UCSD-AML1 (cell line): Measurements from ENCODE around the gene ZNF423.

ENCODE experiments used
- DNase-seq: peaks from one replicate; lab custom pipeline; 2025; ENCODE audit not compliant: unreplicated experiment; lab: John Stamatoyannopoulos, UW

ZNF423 gene

DNA sequence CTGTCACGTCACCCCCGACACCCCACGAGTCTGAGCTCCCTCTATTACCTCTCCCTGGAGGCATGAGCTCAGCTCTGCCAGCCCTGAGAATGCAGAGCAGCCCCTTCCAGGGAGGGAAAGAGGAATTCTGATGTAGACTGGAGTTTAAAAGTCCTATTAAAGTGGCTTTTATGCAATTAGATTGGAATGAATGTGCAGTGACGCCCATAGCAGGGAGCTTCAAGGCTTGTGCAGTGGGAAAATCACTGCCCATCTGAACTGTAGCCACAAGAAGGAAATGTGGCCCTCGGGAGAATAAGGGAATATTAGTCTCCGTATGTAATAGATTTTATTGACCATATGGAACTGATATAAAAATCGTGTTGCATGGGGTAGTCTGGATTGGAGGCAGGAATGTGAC is 66.9 kb downstream of the ZNF423 start:
- no peak for DNase-seq

DNA sequence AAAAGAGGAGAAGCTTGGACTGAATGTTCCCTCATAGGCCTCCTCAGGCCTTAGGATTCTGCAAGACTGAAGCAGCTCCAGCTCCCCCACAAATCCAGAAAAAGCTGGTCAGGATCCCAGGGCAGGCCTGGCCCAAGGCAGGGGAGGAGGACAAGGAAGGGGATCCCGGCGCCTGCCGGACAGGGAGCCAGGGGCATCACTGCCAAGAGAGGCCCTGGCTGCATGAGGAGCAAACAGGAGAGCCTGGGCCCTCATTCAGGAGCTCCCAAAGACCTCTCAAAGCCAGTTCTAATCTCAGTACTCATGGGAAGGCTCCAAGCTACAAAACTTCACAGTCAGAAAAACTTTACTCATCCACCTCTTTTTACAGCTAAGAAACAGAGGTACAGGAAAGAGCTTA is 67.3 kb downstream of the ZNF423 start:
- no peak for DNase-seq

GRCh38 chr16:49786926-49787557 is 68.9 kb downstream of the ZNF423 start:
- DNase-seq, result no peak

- DNase-seq, result no peak
Observed at GRCh38 chr16:49785970-49786369, 69.9 kb downstream of the ZNF423 start.

DNA sequence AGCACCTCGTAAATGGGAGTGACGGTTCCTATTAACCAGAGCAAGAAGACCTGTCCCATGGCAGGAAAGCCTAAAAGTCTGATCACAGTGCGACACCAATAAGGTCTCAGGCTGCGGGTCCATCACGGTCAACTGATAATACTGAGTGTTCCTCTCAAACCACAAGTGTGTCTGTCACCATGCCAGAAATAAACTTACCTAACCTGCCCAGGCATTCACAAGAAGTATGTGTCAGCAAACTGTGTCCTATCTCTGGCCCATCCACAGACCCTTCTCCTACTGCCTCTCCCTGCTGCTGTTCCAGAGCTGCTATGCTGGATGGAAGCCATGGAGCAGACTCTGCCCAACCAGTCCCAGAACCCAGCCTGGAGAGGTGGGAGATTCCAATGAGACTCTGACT is 73.5 kb downstream of the ZNF423 start:
- DNase-seq, result no peak

GRCh38 chr16:49781401-49781800 is 74.5 kb downstream of the ZNF423 start:
- DNase-seq, result no peak

DNA sequence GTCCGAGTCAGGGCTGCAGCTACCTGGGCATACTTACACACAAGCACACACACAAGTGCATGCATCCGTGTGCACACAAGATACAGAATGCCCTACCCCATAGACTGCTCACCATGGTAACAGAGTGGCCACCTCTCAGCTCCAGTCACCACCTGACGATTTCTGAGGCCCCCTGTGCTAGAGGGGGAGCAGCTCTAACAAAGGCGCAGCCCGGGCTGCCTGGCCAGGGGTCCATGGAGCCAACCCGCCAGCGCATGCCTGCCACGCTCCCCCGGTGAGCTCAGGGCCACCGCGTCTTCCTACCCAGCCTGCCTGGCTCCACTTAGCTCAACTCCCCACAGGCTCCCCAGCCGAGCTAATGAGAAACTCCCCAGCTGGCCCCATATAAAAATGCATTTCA is 75.5 kb downstream of the ZNF423 start:
- no peak for DNase-seq

GRCh38 chr16:49779979-49780378 is 75.9 kb downstream of the ZNF423 start:
- DNase-seq, result no peak

DNA sequence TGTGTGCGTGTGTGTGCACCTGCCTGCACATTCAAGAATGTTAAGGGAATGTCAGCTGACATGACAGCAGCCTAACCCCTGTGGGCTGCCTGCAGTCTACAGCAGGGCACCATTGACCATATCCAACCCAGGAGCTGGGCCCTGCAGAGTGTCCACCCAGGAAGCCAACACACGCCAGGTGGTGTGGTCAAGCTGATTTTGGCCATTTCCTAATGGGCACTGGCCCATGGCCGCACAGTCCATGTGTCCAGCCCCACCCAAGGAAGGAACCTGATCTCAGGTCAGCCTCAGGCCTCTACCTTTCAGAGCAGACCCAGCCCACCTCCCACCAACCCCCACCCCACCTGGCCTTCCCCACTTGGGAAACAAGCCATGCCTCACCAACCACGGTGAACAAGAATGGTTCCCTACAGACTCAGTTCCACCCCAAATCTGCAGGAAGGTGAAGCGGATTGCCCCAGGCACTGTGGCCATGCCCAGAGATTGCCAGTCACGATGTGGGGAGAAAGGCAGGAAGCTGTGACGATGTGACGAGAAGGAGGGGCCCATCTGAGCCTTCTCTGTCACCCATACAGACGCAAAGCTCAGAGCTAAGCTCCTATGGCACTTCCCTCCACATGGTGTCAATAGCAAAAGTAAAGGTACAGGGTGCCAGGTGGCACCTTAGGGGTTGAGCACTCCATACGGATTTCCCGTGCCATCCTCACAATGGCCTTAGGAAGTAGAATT is 77.5 kb downstream of the ZNF423 start:
- DNase-seq, result no peak

DNA sequence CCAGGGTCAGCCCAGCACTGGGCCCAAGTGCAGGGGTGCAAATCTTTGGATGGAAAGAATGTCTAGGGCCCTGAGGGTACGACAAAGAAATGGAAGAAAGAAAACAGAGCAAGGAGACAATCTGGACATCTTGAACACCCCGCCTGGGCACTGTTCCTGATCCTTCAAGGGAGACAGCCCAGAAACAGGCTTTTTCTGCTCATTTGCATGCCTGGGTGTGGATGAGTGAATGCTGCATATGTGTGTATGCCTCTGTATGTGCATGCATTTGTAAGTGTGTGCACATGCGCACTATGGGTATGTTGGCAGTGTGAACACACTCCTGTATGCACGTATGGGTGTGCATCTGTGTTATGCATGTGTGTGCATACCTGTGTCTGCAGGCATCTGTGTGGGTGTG is 79.2 kb downstream of the ZNF423 start:
- no peak for DNase-seq

- no peak for DNase-seq
Observed at GRCh38 chr16:49776085-49776595, 79.8 kb downstream of the ZNF423 start.

DNA sequence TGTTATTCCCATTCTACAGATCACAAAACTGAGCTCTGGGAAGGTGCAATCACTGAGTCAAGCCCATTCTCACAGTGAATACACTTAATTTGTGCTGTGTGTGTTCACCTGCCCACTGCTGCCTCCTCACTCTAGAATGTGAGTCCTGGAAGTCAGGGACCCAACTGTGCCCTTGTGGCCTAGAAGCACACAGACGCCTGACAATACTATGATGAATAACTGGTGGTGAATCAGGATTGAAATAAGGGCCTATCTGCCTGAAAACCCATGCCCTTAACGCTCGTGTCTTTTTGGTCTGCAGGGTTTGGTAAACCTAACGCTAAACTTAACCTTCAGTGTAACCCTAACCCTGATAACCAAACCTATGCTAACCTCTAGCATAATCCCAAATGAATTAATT is 80.3 kb downstream of the ZNF423 start:
- no peak for DNase-seq

- no peak for DNase-seq
Observed at GRCh38 chr16:49775018-49775417, 80.9 kb downstream of the ZNF423 start.

- no peak for DNase-seq
Observed at GRCh38 chr16:49773534-49774475, 82.1 kb downstream of the ZNF423 start.

GRCh38 chr16:49767998-49768397 is 87.9 kb downstream of the ZNF423 start:
- no peak for DNase-seq

- no peak for DNase-seq
Observed at GRCh38 chr16:49767414-49767813, 88.5 kb downstream of the ZNF423 start.

- no peak for DNase-seq
Observed at GRCh38 chr16:49766225-49766624, 89.7 kb downstream of the ZNF423 start.

DNA sequence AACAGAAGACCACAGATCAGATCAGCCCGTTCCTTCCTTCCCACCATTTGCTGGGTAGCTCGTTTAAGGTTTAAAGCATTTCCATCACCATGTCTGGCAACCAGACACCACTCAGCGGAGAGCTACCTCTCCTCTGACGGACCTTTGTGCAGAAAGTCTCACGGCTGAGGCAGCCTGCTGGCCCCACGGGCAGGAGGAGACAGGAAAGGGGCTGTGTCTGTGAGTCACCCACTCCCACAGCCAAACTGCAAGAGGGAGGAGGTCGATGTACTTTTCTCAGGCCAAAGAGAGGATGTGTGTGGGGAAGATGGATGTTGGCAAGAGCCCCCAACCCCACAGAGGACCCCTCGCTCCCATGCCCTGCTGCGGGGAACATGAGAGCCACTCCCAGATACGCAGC is 92.1 kb downstream of the ZNF423 start:
- no peak for DNase-seq

DNA sequence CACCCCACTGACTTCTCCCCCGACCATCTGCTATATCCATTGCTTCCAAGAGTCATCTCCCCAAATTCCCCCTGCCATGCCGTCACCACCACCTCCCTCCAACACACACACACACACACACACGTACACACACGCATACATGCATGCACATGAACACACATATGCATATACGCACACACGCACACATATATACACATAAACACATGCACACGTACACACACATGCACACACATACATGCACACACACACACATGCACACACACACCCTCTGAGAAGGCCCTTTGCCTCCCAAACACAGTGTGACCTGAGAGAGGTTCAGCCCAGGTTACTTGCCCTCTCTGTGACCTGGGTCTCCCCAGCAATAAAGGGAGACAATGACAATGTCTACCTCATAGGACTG is 95.1 kb downstream of the ZNF423 start:
- DNase-seq, result no peak

DNA sequence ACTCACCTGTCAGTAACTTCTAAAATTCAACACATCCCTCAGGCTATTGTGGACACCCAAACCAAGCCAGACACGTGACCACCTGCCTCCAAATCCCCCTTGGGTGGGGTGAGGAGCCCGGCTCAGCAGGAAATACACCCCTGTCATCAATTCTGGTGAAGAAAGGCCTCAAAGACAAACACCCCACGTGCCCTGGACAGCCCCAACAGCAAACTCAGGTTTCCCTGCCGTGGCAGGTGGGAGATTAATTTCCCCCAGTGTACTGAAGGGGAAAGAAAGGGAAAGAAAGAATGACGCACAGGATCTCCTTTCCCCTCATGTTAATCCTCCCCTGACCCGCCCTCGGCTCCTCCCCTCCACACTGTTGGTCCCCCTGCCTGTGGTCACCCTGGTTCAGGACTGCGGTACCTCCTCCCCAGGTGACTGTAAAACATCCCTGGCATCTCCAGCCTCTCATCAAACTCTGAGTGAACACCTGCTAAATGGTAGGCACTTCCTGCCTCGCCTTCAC is 98.3 kb downstream of the ZNF423 start:
- DNase-seq, result no peak

GRCh38 chr16:49756775-49757558 is 98.9 kb downstream of the ZNF423 start:
- no peak for DNase-seq
